ENCODE data around the gene ANK3.

GRCh38 chr10:60358282-60358681, 31.4 kb downstream of the ANK3 start:
- TF ChIP-seq CTCF (IDR thresholded peaks at IDR 0.05) (no peak), POLR2A (IDR thresholded peaks at IDR 0.05) (no peak)
